A549 treated with dexamethasone at 1 μM for 4 hours (cell line): Measurements from ENCODE around the gene NCOR2. TPM values are rescaled to one million over a fixed set of nuclear protein-coding genes. Genes with fewer than 3 reads are reported as not detected.

Source experiments
- total RNA-seq: library from RNA; stranded (reverse); fragments of 200-300 nt; extraction: Qiagen RNA extraction; gene quantifications from 5 replicates; pipeline ENCODE4 v1.2.3, GENCODE V29; 2022

The NCOR2 gene
- total RNA-seq: 119 to 252 TPM (median 242 TPM) in 5 replicates

DNA sequence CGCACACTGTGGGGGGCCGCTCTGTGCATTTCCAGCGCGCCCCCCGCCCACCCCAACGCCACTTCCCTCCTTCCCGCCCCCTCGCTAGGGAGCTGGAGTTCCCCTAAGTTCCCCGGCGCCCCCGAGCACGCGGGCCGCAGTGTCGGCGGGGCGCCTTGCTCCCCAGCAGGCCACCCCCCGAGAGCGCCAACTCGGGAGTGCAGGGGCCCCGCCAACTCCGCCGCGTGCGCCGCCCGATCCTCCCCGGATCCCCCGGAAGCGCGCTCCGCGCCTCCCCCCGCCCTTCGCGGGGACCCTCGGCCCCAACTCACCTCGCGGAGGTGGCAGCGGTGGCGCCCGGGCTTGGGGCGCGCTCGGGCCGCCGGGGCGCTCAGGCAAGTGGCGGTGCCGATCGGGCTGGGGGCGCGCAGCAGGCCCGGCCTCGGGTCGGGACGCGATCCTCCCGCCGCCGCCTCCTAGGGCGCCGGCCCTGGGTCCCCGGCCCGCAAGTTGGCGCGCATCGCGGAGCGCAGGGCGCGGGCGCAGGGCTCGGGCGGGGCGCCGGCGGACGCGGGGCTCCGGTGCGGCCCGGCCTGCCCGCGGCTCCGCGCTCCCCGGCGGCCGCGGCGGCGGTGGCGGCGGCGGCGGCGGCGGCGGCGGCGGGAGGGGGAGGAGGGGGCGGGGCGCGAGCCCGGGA is at the start of gene NCOR2:
NCOR2 (minus strand) TSS at position 616 of the 676 bp plus-strand sequence. CDS start 72,361 bp downstream, outside the sequence.

